Measurements from ENCODE around the gene UGGT1.
A peak's percentile ranks its signal among the peaks of the same experiment; 100 is the strongest.

Gene UGGT1

GRCh38 chr2:128108166-128108565 lies 17.2 kb downstream of the UGGT1 start:
- DNase-seq = no peak

DNA sequence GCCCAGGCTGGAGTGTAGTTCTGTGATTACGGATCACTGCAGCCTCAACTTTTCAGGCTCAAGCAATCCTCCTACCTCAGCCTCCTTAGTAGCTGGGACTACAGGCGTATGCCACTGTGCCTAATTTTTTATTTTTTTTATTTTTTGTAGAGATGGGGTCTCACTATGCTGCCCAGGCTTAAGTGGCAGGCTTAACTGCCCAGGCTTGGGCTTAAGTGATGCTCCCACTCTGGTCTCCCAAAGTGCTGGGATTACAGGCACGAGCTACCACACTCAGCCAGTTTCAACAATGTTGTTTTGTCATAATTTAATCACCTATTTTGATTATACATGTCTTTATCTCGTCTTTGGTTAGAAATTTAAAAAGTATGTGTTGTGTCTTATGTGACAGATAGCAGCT lies 18.2 kb downstream of the UGGT1 start:
- no peak for DNase-seq

DNA sequence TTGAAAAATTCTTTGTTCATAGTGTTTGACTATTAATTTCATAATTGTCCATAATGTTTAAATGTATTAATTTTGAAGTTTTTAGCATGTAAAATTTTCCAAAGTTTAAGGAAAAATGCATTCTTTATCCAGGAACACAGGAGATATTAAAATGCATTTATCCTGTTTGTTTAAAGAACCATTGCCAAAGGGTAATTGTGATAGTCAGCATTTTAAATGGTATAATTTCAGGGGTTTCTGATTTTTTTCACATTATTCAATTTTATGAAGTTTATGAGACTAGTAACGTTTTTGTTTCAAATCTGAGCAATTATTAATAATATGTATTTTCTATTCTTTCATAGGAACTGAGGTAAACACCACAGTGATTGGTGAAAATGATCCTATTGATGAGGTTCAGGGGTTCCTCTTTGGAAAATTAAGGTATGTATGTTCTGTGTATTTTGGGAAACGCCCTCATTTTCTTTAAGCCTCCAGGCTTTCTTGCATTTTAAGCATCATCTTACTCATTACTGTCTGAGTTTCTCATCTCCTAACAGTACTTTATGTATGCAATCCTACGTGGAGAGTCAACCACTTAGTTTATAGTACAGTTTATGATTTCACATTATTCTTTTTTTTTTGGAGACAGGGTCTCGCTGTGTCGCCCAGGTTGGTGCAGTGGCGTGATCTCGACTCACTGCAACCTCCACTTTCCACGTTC lies 25.1 kb downstream of the UGGT1 start:
- no peak for DNase-seq

DNA sequence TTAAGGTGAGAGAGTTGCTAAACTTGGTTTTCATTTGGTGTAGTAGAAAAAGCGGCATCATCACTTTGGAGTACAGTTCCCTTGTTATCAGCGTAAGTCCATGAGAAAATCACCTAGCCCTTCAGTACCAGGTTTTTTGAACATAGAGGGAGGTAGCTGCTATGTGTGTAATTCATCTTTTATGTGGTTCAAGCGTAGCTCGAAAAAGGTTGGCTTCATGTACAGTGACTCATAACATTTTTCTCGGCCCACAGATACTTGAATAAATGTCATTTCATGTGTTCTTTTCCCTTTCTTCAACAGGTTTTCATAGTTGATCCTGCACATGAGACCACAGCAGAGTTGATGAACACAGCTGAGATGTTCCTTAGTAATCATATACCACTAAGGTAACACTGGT lies 43.6 kb downstream of the UGGT1 start:
- DNase-seq = no peak

- no peak for DNase-seq
Observed at GRCh38 chr2:128137094-128137616, 46.2 kb downstream of the UGGT1 start.

- no peak for DNase-seq
Observed at GRCh38 chr2:128139624-128140023, 48.6 kb downstream of the UGGT1 start.

DNA sequence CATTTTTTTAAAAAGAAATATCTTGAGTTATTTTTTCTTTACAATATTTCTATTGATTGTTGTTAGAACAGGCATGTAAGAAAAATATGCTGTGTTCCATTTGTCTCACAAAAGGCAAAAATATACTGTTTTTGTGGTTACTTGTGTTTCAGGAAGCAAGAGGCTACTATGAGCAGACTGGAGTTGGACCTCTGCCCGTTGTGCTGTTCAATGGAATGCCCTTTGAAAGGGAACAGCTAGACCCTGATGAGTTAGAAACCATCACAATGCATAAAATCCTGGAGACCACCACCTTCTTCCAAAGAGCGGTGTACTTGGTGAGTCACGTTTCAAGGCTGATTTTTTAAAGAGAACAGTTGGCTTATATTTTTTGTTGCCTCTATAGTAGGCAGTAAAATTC lies 54.7 kb downstream of the UGGT1 start:
- no peak for DNase-seq

- no peak for DNase-seq
Observed at GRCh38 chr2:128153786-128154185, 62.8 kb downstream of the UGGT1 start.

DNA sequence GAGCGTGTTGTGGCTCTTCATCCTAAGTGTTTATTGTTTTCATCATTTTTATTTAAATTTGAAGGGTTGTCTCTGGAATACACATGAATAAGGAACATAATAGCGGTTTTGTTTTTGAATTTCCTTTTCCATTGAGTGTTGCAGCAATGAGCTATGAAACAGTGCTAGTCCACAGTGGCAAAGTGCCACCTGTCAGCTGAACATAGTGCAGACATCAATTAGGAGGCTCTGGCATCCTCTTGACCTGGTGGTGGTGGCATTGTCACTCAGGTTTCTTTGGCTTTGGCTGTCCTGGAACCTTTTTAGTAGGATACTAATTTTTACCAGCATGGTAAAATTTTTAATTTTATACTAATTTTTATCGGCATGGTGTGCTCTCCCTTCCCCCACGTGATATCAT lies 63.2 kb downstream of the UGGT1 start:
- DNase-seq = no peak

GRCh38 chr2:128155970-128156369 lies 65.0 kb downstream of the UGGT1 start:
- DNase-seq = no peak

GRCh38 chr2:128156812-128157211 lies 65.8 kb downstream of the UGGT1 start:
- no peak for DNase-seq

GRCh38 chr2:128157644-128158043 lies 66.6 kb downstream of the UGGT1 start:
- no peak for DNase-seq

DNA sequence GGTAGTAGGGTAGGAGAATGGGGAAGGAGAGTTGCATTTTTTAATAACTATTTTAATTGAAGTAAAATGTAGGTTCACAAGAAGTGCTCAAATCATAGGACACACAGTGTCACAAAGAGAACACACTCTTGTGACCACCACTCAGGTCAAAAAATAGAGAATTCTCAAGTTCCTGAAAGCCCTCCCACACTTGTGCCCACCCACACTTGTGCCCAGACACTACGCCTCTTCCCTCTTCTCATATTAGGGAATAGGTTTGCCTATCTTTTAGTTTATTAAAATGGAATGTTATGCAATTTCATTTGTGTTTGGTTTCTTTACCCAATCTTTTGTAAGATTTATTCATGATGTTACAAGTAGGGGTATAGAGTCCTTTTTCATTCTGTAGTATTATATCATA lies 67.2 kb downstream of the UGGT1 start:
- no peak for DNase-seq

DNA sequence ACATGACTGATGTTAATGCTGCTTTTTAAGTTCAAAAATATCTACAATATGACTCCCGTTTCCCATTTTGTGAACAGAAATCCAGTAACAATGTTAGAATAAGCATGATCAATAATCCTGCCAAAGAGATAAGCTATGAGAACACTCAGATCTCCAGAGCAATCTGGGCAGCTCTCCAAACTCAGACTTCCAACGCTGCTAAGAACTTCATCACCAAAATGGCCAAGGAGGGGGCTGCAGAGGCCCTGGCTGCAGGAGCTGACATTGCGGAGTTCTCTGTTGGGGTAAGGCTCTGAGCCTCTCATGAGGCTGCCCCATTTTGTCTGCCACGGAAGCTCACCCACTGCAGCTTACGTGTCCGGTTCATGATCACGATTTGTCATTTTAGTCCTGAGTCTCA lies 68.4 kb downstream of the UGGT1 start:
- no peak for DNase-seq

GRCh38 chr2:128160616-128161275 lies 69.7 kb downstream of the UGGT1 start:
- DNase-seq = no peak

DNA sequence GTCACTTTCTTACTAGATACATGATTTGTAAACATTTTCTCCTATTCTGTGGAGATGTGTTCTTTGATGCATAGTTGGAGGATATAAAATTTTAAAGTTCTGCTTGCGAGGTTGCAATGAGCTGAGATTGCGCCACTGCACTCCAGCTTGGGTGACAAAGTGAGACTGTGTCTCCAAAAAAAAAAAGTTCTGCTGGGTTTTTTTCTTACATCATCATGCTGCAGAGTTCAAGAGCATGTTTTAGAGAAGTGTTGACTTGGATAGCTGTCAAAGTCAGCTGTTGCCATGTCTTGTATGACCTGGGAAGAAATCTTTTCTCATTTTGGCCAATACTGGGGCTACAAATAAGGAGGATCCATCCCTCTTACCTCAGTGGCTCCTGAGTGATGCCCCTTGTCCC lies 71.3 kb downstream of the UGGT1 start:
- peak in 1 of 2 donors; percentile 34 for DNase-seq

GRCh38 chr2:128164311-128164710 lies 73.3 kb downstream of the UGGT1 start:
- no peak for DNase-seq

DNA sequence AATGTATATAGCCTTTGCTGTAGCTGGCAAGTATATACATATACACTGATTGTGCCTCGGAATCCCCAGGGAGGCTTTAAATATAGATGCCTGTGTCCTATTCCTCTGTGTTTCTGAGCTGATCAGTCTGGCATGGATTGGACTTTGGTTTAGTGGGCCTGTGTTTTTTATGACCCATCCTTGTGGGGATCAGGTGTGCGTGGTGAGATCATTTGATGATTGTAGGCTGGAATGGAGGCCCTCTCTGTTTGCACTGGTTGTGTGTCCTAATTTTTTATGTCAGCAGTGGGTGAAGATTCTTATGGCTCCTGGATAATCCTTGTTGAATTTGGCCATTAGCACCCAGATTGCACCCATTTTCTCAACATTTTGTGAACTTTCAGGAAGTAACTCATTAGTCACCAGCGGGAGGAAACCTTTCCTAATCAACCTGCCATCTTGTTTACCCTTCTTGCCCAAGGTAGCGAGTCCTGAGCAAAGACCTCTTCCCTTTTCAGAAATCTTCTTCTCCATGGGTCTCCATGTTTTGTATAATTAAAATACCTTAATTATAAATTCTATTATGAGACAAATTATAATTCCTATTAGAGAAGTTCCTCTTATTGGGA lies 75.8 kb downstream of the UGGT1 start:
- peak in 1 of 2 donors; percentile 9 for DNase-seq

- DNase-seq = no peak
Observed at GRCh38 chr2:128169094-128169493, 78.1 kb downstream of the UGGT1 start.

DNA sequence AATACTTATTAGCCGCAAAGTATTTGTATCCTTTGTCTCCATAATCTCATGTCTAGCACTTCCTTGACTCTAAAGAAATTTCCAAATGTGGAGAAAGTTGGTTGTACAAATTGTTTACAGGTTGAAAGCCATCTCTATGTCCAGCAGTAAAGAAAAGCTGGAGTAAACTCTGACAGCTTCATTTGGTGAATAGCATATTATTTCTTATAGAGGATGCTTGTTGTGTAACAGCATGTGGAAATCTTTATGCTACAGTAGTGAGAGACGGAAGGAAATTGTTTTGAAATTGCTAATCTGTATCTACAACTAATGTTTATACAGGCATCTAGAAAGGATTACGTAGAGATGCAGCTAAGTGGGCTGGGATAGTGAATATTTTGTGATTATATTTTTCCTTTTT lies 78.5 kb downstream of the UGGT1 start:
- DNase-seq = no peak

GRCh38 chr2:128169933-128170709 lies 79.1 kb downstream of the UGGT1 start:
- DNase-seq = no peak

DNA sequence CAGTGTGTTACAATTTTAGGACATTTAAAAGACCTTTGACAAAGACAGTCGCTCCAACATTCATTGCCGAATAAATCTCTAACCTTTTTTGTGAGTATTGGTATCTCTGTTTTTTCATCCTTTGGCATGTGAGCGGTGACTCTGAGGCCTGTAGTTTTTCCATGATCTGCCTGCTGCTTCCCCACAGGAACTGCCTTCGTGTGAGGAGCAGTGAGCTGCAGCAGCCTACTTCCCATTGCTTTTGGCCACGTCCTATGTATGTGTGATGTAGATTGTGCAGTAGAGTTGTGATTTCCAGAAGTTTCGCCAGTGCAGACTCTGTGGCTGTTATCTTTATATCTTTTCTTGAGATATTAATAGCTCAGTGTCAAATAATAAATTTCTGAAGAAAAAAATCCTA lies 79.8 kb downstream of the UGGT1 start:
- DNase-seq = no peak

- no peak for DNase-seq
Observed at GRCh38 chr2:128172191-128172590, 81.2 kb downstream of the UGGT1 start.

Data from CD4-positive, alpha-beta T cell treated with Interleukin-1 beta for 1 hour (primary cell).